Tibial nerve (tissue), 4 donors: ENCODE results near the gene PTPN3.

Experiments
- EP300 ChIP-seq, 2 donors: sonication (generic); formaldehyde crosslinking; IDR thresholded peaks; one replicate each; pipeline ENCODE4 v1.6.1; 2017; ENCODE audit warnings: antibody characterized with exemption in 2 of 2, mild to moderate bottlenecking in 1 of 2
- POLR2A ChIP-seq, 2 donors: fragments of 450-650 bp; IDR thresholded peaks; one replicate each; pipeline ENCODE4 v1.6.1; 2017; ENCODE audit warnings: antibody characterized with exemption in 2 of 2, mild to moderate bottlenecking in 2 of 2, moderate library complexity in 2 of 2
- TF ChIP-seq, protein P1 (sequence below), 5 experiments: fragments of 200-600 bp in 3 of 5; fragments of 450-650 bp in 2 of 5; sonication (generic) in 3 of 5; IDR thresholded peaks; one replicate each; pipeline ENCODE4 v1.5.1; 2016 to 2019; ENCODE audit warnings: antibody characterized with exemption in 5 of 5, mild to moderate bottlenecking in 3 of 5, moderate library complexity in 2 of 5

DNA sequence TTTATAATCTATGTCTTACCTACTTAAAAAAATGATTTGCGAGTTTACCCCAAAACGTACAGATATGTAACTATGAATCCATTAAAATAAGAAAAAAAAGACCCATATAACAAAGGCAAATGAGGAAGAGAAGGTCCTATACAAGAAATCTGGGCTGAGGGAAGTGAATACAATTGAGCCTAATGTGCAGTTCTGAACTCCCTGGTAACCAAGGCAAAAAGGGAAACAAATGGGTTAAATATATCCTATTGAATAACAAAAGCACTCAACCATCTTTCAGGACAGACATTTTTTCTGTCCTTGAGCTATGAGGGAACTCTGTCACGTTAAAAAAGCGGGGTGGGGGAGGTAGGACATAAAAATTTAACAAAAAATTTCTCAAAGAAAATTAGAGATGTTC is 78.6 kb downstream of the PTPN3 start:
- TF ChIP-seq, protein P1, sequence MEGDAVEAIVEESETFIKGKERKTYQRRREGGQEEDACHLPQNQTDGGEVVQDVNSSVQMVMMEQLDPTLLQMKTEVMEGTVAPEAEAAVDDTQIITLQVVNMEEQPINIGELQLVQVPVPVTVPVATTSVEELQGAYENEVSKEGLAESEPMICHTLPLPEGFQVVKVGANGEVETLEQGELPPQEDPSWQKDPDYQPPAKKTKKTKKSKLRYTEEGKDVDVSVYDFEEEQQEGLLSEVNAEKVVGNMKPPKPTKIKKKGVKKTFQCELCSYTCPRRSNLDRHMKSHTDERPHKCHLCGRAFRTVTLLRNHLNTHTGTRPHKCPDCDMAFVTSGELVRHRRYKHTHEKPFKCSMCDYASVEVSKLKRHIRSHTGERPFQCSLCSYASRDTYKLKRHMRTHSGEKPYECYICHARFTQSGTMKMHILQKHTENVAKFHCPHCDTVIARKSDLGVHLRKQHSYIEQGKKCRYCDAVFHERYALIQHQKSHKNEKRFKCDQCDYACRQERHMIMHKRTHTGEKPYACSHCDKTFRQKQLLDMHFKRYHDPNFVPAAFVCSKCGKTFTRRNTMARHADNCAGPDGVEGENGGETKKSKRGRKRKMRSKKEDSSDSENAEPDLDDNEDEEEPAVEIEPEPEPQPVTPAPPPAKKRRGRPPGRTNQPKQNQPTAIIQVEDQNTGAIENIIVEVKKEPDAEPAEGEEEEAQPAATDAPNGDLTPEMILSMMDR (IDR thresholded peaks at IDR 0.05), result no peak
- TF ChIP-seq POLR2A (IDR thresholded peaks at IDR 0.05), result no peak
- TF ChIP-seq EP300 (IDR thresholded peaks at IDR 0.05), result no peak
